Glomerular endothelial cell (primary cell): ENCODE data around the gene PLA2G6. TPM values are rescaled to one million over a fixed set of nuclear protein-coding genes. Genes with fewer than 3 reads are reported as not detected.
"Not testable (repeated sequence)": the region's sequence is repeated elsewhere in the genome, so short reads cannot be mapped to it uniquely, and the experiment has no call there.

Source experiments
- DNase-seq: peaks from one replicate; pipeline ENCODE4 v3.0.0-alpha.2; 2011; ENCODE audit warnings: low read depth, low spot score; ENCODE audit errors: extremely low read depth
- total RNA-seq: library from RNA; depleted of rRNA; stranded (reverse); fragments of >200 nt; gene quantifications from 2 replicates; pipeline ENCODE4 v1.2.3, GENCODE V29; 2015

Gene PLA2G6
- total RNA-seq, 1 donor from 2014 or later: 4.7 TPM

- no peak for DNase-seq
These were observed 43.5 kb downstream of the PLA2G6 start for GRCh38 chr22:38137876-38138687.

- no peak for DNase-seq
These were observed 45.0 kb downstream of the PLA2G6 start for GRCh38 chr22:38136607-38137006.

GRCh38 chr22:38135133-38135706, 46.4 kb downstream of the PLA2G6 start:
- peak; percentile 25 for DNase-seq

- no peak for DNase-seq
These were observed 48.3 kb downstream of the PLA2G6 start for GRCh38 chr22:38133331-38133730.

GRCh38 chr22:38132794-38133193, 48.8 kb downstream of the PLA2G6 start:
- DNase-seq: no peak

GRCh38 chr22:38132136-38132535, 49.5 kb downstream of the PLA2G6 start:
- no peak for DNase-seq

GRCh38 chr22:38131399-38131798, 50.2 kb downstream of the PLA2G6 start:
- DNase-seq: no peak

GRCh38 chr22:38129856-38130255, 51.8 kb downstream of the PLA2G6 start:
- no peak for DNase-seq

- no peak for DNase-seq
These were observed 52.6 kb downstream of the PLA2G6 start for GRCh38 chr22:38129021-38129420.

- DNase-seq: no peak
These were observed 53.8 kb downstream of the PLA2G6 start for GRCh38 chr22:38127869-38128268.

- no peak for DNase-seq
These were observed 54.5 kb downstream of the PLA2G6 start for GRCh38 chr22:38126928-38127668.

GRCh38 chr22:38125751-38126201, 55.9 kb downstream of the PLA2G6 start:
- DNase-seq: no peak

GRCh38 chr22:38125038-38125610, 56.5 kb downstream of the PLA2G6 start:
- DNase-seq: no peak

- DNase-seq: no peak
These were observed 57.2 kb downstream of the PLA2G6 start for GRCh38 chr22:38124236-38124974.

GRCh38 chr22:38122616-38123015, 59.0 kb downstream of the PLA2G6 start:
- DNase-seq: no peak

GRCh38 chr22:38120359-38121110, 61.1 kb downstream of the PLA2G6 start:
- DNase-seq: no peak

GRCh38 chr22:38118747-38119146, 62.9 kb downstream of the PLA2G6 start:
- not testable (repeated sequence) for DNase-seq

GRCh38 chr22:38118182-38118581, 63.4 kb downstream of the PLA2G6 start:
- no peak for DNase-seq

- DNase-seq: not testable (repeated sequence)
These were observed 64.1 kb downstream of the PLA2G6 start for GRCh38 chr22:38117556-38117955.
